Jurkat, Clone E6-1 (cell line): Measurements from ENCODE around the gene FARP1.
A peak's percentile ranks its signal among the peaks of the same experiment; 100 is the strongest.

Experiments
- DNase-seq: peaks from one replicate; pipeline ENCODE4 v3.0.0-alpha.2; 2011; ENCODE audit warnings: low read depth, low spot score
- H3K4me3 ChIP-seq: 2 replicates; pipeline ENCODE4 v1.5.1; 2011; ENCODE audit warnings: mild to moderate bottlenecking, low read length, control low read depth, moderate library complexity

Gene FARP1

DNA sequence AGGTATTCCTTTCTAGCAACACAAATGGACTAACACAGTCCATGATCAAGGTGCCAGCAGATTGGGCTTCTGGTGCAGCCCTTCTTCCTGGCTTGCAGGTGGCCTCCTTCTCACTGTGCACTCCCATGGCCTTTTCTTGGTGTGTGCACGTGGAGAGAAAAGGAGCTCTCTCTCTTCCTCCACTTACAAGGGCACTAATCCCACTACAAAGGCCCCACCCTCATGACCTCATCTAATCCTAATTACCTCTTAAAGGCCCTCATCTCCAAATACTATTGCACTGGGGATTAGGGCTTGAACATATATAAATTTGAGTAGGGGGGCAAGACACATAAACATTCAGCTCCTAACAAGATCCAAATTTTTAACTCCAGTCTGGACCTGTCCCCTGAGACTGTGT is 19.7 kb upstream of the FARP1 start:
- no peak overlapping the region for H3K4me3 ChIP-seq
- DNase-seq: no peak

DNA sequence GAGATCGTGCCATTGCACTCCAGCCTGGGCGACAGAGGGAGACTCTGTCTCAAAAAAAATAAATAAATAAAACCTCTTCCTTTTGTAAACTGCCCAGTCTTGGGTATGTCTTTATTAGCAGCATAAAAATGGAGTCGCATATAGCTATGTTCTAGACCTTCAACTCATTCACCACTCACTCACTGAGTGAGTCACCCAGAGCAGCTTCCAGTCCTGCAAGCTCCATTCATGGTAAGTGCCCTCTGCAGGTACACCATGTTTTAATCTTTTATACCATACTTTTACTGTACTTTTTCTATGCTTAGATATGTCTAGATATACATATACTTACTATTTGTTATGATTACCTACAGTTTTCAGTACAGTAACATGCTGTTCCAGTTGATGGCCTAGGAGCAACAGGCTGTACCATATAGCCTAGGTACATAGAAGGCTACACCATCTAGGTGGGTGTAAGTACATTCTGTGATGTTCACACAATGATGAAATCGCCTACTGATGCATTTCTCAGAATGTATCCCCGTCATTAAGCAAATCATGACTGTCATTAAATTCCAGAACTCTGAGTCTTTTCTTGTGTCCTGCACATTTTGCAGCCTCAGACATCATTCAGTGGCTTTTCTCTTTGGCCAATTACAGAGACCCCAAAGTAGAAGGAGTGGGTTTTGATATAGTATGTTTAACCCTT is 13.7 kb upstream of the FARP1 start:
- no peak for DNase-seq
- no peak overlapping the region for H3K4me3 ChIP-seq

DNA sequence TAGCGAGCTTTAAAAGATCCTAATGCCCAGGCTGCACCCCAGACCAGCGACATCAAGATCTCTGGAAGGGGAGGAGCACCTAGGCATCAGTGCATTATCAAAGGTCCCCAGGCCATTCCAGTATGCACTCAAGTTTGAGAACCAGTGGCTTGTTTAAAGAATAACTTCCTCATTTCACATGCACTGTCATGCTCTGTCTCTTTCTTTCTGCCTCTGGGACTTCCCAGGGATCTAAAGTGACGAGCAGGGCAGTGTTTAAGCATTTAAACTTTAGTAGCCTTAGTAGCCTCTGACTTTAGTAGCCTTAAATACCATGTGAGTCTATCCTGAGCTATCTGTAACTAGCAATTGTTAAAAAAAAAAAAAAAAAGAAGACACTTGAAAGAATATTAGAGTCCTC is 8.9 kb upstream of the FARP1 start:
- DNase-seq: no peak
- H3K4me3 ChIP-seq: no peak overlapping the region

DNA sequence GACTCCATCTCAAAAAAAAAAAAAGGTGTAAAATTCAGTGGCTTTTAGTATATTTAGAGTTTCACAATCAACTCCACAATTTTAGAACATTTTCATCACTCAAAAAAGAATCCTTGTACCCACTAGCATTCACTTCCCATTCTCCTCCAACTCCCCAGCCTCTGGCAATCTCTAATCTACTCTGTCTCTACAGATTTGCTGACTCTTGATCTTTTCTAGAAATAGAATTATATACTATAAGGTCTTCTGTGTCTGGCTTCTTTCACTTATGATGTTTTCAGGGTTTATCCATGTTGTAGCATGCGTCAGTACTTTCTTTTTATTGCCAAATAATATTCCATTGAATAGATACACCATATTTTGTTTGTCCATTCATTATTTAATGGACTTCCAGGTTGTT is 8.0 kb upstream of the FARP1 start:
- H3K4me3 ChIP-seq: no peak overlapping the region
- no peak for DNase-seq

DNA sequence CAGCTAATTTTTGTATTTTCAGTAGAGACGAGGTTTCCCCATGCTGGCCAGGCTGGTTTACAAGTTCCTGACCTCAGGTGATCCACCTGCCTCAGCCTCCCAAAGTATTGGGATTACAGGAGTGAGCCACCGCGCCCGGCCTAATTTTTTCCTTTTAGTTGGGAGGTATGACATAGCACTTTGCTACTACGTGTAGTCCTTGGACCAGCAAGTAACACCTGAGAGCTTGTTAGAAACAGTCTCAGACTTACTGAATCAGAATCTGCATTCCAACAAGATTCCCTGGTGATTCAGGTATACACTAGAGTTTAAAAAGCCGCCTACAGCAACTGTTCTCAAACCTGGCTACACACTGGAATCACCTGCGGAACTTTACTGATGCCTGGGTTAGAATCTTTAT is 1.8 kb upstream of the FARP1 start:
- DNase-seq: no peak
- no peak overlapping the region for H3K4me3 ChIP-seq

DNA sequence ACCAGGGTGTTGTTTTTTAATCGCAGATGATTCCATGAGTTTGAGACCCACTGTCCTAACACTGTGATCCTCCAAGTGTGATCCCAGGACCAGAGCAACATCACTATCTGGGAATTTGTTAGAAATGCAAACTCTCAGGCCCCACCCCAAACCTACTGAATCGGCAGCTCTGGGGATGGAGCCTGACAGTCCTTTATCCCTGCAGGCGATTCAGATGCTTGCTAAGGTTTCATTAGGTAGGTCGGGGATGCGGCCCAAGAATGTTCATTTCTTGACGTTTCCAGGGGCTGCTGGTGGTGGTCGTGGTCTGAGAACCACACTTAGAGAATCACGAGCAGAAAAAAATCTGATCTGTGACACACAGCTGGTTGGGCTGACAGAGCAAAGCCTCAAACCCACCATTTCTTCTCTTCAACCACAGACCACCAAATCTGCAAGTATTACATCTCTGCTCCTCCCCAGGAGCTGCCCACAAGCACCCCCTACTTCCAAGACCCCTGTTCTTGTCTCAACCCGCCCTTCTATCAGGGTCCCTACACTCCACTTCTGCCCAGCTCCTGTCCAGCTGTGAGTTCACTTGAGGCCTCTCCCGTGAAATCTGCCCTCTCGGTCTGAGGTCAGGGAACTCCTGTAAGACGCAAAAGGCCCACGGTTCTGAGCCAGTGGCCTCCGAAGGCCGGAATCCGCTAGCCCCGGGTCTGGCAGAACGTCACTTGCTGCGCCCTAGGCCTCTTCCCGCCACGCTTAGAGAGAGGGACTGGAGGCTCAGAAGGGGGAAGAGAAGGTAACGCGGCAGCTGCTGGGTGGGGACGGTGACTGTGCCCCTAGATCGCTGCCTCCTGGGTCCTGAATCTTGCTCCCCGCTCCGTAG is 1.1 kb upstream of the FARP1 start:
- no peak overlapping the region; the same call in 1 of the 2 replicates for H3K4me3 ChIP-seq
- peak; percentile 21 for DNase-seq

DNA sequence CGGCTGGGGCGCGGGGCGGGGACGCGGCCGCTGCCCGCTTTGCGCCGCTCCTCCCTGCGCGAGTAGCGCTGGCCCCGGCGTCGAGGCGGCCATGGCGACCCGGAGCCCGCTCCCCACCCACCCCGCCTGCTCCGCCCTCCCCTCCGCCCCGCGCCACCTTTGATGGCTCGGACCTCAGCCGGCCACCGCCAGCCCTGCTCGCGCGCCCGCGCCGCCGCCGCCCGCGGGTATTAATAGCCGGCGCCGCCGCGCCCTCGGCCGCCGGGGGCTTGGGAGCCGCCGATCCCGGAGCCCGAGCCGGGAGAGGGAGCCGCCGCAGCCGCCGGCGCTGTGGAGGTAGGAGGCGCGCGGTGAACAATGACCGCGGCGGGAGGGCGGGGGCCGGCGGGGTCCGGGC is 261 bp downstream of the FARP1 start:
- H3K4me3 ChIP-seq: no peak overlapping the region

DNA sequence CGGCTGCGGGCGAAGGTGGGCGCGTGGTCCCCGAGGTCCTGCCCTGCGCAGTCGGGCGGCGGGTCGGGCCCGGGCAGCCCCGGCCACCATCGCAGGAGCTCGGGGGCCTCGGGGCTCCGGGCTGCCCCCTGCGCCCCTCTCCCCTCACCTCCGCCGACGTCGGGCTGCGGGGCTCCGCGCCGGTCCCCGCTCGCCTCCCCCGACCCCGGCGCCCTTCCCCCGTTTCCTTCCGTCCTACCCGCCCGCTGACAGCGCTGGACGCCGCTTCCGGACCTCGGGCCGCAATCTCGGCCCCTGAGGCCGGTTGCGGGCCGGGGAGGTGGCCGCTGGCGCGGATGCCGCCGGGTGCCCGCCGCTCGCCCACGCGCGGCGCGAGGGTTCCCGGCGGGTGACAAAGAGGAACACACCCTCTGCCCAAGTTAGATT is 720 bp downstream of the FARP1 start:
- no peak overlapping the region for H3K4me3 ChIP-seq
- DNase-seq: no peak

More for the DNA sequence above, 261 bp downstream of the FARP1 start:
- DNase-seq: no peak

DNA sequence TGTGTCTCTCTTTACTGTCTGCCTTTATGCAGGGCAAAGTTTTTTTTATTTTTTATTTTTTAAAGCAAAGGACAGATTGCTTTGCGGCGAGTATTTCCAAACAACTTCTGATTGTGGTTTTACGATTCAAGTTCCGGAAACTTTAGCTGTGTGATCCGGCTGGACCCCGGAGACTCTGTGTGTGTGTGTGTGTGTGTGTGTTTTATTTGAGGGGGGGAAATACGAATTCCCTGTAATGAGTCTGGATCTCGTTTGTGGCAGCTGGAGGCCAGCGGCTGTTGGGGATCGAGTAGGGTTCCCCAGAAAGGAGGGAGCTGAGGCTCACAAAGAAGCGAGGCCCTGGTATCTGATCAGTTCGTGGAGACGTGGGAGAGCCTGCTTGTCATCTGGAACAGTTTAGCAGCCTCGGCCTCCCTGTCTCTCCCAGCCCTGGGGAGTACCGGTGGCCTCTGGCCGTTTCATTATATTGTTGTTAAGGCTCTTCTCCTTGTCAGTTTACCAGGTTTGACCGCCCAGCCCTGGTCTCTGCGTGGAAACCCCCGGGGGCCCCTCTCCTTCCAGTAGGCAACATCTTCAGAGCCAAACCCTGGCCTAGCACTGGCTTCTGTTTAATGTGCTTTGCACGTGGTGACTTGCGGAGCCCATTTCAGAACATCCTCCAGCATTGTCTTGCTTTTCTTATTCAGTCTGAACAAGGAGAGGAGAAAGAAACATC is 1.3 kb downstream of the FARP1 start:
- DNase-seq: no peak
- no peak overlapping the region for H3K4me3 ChIP-seq

DNA sequence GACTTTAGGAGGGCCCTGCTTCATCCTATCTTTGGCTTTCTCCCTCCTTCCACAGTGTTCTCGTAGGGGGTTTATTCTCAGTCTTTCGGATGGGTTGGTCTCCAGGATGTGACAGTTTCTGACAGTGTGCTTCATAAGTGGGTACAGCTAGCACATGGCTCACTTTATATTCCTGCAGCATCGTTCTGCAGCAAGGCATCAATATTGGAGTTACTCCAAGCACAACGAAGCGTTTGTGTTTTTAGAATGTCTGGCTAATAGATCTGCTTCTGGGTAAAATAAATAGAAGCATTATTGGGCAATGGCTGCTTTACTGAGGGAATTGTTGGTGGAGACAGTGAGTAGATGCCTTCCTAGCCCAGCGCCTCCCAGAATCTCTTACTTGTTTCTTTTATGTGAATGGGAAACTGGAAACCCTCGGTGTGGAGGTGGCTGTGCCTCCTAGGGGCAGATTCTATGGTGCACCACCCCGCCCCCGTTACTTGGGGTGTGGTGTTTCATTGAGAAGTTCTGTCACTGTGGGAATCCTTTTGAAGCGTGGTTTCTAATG is 2.0 kb downstream of the FARP1 start:
- H3K4me3 ChIP-seq: no peak overlapping the region
- DNase-seq: no peak

DNA sequence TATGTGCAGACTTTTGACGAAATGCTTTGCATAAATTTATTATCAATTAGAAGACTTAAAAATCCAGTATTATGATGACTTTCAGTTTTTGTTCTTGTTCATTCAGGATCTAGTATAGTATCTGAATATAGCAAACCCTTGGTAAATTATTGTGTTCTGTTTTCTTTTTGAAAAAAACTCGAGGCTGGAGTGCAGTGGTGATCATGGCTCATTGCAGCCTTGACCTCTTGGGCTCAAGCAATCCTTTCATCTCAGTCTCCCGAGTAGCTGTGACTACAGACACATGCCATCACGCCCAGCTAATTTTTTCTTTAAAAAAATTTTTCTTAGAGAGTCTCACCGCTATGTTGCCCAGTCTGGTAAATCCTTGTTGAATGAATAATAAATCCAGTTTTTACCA is 4.6 kb downstream of the FARP1 start:
- no peak for DNase-seq
- H3K4me3 ChIP-seq: no peak overlapping the region

DNA sequence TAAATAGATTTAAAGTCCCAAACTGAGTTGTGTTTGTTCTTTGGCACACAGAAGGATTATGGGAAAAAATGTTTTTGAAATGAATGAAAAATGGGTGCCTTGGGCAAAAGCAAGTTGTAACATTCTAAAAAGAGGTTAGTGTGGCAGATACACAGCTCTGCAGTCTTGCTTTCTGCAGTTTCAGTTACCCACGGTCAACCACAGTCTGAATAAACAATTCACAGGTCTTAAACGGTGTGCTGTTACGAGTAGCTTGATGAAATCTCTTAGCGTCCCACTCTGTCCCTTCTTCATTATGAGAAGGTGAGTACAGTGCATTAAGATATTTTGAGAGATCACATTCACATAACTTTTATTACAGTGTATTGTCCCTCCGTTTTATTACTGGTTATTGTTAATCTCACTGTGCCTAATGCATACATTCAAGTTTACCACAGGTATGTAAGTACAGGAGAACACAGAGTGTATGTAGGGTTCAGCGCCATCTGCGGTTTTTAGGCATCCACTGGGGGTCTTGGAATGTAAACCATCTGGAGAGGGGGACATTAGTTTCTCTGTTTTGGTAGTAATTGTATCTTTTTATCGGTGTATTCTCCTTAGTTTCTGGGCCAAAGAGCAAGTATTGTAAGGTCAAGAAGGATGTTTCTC is 8.1 kb downstream of the FARP1 start:
- no peak for DNase-seq
- no peak overlapping the region for H3K4me3 ChIP-seq

DNA sequence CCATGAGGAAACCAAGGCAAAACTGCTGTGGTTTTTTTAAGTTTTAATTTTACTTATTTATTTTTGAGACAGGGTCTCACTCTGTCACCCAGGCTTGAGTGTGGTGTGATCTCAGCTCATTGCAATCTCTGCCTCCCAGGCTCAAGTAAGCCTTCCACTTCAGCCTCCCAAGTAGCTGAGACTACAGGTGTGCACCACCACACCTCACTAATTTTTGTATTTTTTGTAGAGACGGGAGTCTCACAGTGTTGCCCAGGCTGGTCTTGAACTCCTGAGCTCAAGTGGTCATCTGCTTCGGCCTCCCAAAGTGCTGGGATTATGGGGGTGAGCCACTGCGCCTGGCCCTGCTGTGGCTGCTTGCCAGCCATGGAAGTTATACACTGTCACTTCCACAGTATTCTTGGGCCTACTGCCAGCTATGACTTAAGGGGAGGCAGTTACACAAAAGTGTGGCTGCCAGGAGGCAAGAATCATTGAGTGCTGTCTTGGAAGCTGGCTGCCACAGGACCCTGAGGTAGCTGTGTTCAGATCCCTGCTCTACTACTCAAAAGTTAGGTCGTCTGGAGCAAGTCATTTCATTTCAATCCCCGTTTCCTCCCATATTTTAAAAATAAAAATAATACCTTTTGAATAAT is 12.7 kb downstream of the FARP1 start:
- no peak for DNase-seq
- H3K4me3 ChIP-seq: no peak overlapping the region

DNA sequence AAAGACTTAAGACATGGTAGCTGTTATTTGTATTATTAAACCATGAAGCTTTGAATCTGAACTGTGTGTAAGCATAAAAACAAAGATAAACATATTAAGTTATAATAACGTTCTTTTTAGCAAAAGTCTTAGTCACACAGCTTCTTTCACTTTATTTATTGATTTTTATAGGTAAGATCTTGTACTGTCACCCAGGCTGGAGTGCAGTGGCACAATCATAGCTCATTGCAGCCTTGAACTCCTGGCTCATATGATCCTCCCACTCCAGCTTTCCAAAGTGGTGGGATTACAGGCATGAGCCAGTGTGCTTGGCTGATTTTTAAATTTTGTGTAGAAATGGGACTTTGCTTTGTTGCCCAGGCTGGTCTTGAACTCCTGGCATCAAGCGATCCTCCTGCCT is 13.4 kb downstream of the FARP1 start:
- H3K4me3 ChIP-seq: no peak overlapping the region
- no peak for DNase-seq

DNA sequence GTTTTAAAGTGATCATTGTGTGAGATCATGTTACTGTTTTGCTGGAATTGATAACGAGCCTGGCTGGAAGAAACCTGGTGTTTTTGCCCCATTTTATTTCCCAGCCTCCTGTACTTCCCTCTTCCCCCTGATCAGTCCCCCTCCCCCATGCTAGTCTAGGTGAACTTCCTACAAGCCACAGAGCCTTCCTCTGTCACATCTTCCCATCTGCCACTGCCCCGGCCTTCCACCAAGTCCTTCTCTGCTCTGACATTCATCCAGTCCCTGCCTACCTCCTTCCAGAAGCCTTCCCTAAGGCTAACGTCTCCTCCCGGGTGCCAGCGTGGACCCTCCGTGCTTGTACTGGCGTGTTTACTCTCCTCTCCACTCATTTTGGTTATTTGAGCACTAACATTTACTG is 14.3 kb downstream of the FARP1 start:
- DNase-seq: no peak

DNA sequence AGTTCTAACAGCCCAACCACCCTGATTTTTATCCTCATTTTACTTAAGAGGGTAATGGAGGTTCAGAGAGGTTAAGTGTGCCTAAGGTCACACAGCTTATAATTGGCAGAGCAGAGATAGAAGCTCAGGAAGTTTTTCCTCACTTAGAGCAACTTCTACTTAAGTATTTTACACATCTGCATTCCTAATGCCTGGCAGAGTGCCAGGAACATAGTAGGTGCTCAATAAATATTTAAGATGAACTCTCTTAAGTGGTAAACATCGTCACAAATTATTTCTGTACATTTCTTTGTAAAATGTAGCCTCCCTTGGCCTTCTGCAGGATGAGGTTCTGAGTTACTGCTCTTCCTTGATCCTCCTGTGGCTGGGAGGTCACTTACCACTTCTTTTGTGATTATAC is 14.7 kb downstream of the FARP1 start:
- H3K4me3 ChIP-seq: no peak overlapping the region
- no peak for DNase-seq

More for the DNA sequence above, 14.3 kb downstream of the FARP1 start:
- H3K4me3 ChIP-seq: no peak overlapping the region

DNA sequence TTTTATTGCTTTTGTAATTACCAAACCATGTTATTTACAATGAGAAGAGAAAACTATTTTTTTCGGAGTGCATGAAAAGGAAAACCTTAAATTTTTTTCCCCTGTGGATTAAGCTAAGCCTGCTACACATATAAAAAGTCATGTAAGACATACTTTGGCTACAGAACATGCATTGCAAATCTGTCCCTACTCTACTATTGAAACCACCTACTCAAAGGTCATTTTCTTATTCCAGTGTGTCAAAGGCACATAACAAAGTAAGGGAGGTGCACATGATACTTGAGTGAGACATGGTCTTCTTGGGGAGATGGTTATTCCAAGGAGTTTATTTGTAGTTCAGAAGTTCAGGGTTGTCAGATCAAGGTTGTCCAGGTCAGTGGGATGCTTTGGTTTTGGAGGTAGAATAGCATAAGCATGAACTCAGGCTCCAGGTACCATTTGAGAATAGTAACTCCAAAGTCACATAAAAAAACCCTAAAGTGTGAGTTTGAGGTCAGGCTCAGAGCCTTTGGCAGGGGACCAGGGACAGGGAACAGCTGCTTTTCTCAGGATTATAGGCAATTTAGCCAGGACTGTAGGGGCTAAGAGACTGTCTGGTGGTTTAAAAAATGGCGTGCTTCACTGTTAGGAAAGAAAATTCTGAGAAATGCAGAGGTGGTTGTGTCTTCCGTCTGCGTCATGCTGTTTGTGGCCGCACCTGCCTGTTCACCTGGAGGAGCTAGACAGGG is 15.4 kb downstream of the FARP1 start:
- no peak for DNase-seq
- H3K4me3 ChIP-seq: no peak overlapping the region

DNA sequence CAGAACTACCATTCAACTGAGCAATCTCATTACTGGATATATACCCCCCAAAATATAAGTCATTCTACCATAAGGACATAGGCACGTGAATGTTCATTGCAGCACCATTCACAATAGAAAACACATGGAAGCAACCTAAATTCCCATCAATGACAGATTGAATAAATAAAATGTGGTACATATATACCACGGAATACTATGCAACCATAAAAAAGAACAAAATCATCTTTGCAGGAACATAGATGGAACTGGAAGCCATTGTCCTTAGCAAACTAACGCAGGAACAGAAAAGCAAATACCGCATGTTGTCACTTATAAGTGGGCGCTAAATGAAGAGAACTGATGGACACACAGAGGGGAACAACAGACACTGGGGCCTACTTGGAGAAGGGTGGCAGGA is 20.0 kb downstream of the FARP1 start:
- no peak for DNase-seq
- H3K4me3 ChIP-seq: no peak overlapping the region
